ENCODE data around the gene MYBPC3. TPM values are rescaled to one million over a fixed set of nuclear protein-coding genes. Genes with fewer than 3 reads are reported as not detected.

Gene MYBPC3
- total RNA-seq, 1 donor from 2014 or later, result not detected

- DNase-seq (ENCODE audit: low spot score in 2 of 2), result no peak
- TF ChIP-seq, protein P1, sequence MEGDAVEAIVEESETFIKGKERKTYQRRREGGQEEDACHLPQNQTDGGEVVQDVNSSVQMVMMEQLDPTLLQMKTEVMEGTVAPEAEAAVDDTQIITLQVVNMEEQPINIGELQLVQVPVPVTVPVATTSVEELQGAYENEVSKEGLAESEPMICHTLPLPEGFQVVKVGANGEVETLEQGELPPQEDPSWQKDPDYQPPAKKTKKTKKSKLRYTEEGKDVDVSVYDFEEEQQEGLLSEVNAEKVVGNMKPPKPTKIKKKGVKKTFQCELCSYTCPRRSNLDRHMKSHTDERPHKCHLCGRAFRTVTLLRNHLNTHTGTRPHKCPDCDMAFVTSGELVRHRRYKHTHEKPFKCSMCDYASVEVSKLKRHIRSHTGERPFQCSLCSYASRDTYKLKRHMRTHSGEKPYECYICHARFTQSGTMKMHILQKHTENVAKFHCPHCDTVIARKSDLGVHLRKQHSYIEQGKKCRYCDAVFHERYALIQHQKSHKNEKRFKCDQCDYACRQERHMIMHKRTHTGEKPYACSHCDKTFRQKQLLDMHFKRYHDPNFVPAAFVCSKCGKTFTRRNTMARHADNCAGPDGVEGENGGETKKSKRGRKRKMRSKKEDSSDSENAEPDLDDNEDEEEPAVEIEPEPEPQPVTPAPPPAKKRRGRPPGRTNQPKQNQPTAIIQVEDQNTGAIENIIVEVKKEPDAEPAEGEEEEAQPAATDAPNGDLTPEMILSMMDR (IDR thresholded peaks at IDR 0.05), result no peak
Measured at GRCh38 chr11:47372422-47372821, 19.9 kb upstream of the MYBPC3 start.

DNA sequence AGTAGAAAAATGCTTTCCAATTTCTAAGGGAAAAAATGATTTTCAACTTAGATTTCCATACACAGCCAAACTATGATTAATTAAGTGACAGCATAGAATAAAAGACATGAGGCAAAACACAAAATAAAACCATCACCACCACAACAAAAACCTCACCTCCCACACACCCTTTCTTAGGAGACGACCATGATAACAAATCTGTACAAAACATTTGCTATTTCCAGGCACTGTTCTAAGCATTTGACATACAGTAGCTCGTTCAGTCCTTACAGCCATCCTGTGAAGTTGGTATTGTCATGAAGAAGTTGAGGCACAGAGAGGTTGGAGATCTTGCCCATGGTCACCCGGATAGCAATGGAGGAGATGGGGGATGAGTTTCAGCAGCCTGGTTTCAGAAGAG, 17.2 kb upstream of the MYBPC3 start:
- intact Hi-C loops (cut with DNase I), result no loop called here
- H3K27ac ChIP-seq, result no peak overlapping the region
- DNase-seq (ENCODE audit: low spot score in 2 of 2), result no peak

More at GRCh38 chr11:47372422-47372821, 19.9 kb upstream of the MYBPC3 start:
- no peaks in the 10 kb centered on the region for H3K9me3 ChIP-seq
- intact Hi-C loops (cut with DNase I), result no loop called here
- H3K27me3 ChIP-seq, result no peaks in the 10 kb centered on the region
- no peaks in the 10 kb centered on the region for H3K36me3 ChIP-seq
- peaks cover 0 to 3% of the 10 kb centered on the region in 2 donors for H3K4me1 ChIP-seq
- no peak overlapping the region for H3K4me3 ChIP-seq
- H3K27ac ChIP-seq, result no peak overlapping the region

GRCh38 chr11:47366020-47366490, 13.6 kb upstream of the MYBPC3 start:
- DNase-seq (ENCODE audit: low spot score in 2 of 2), result no peak
- H3K27ac ChIP-seq, result no peak overlapping the region

More for the DNA sequence above, 17.2 kb upstream of the MYBPC3 start:
- Histone ChIP-seq H3K4me1 (peaks cover 0 to 3% of the 10 kb centered on the region in 2 donors), H3K4me3 (no peak overlapping the region), H3K9me3 (no peaks in the 10 kb centered on the region), H3K36me3 (no peaks in the 10 kb centered on the region), H3K27me3 (no peaks in the 10 kb centered on the region)
- TF ChIP-seq, protein P1 (IDR thresholded peaks at IDR 0.05), result no peak

GRCh38 chr11:47361419-47361818, 8.9 kb upstream of the MYBPC3 start:
- H3K4me1 ChIP-seq, result no peaks in the 10 kb centered on the region
- H3K9me3 ChIP-seq, result no peaks in the 10 kb centered on the region
- intact Hi-C loops (cut with DNase I), result no loop called here
- TF ChIP-seq, protein P1 (IDR thresholded peaks at IDR 0.05), result no peak
- DNase-seq (ENCODE audit: low spot score in 2 of 2), result no peak
- H3K27me3 ChIP-seq, result no peaks in the 10 kb centered on the region
- H3K27ac ChIP-seq, result no peak overlapping the region
- H3K4me3 ChIP-seq, result no peak overlapping the region
- H3K36me3 ChIP-seq, result no peaks in the 10 kb centered on the region

More at GRCh38 chr11:47366020-47366490, 13.6 kb upstream of the MYBPC3 start:
- Histone ChIP-seq H3K36me3 (no peaks in the 10 kb centered on the region), H3K4me1 (no peaks in the 10 kb centered on the region), H3K4me3 (no peak overlapping the region), H3K27me3 (no peaks in the 10 kb centered on the region), H3K9me3 (no peaks in the 10 kb centered on the region)
- TF ChIP-seq, protein P1 (IDR thresholded peaks at IDR 0.05), result no peak
- intact Hi-C loops (cut with DNase I), result no loop called here

GRCh38 chr11:47360341-47360740, 7.8 kb upstream of the MYBPC3 start:
- no peaks in the 10 kb centered on the region for H3K36me3 ChIP-seq
- H3K27me3 ChIP-seq, result no peaks in the 10 kb centered on the region
- no peak overlapping the region for H3K4me3 ChIP-seq
- DNase-seq (ENCODE audit: low spot score in 2 of 2), result no peak
- H3K9me3 ChIP-seq, result no peaks in the 10 kb centered on the region
- H3K4me1 ChIP-seq, result peaks cover 0 to 2% of the 10 kb centered on the region in 2 donors
- TF ChIP-seq, protein P1 (IDR thresholded peaks at IDR 0.05), result no peak
- intact Hi-C loops (cut with DNase I), result no loop called here
- H3K27ac ChIP-seq, result no peak overlapping the region

DNA sequence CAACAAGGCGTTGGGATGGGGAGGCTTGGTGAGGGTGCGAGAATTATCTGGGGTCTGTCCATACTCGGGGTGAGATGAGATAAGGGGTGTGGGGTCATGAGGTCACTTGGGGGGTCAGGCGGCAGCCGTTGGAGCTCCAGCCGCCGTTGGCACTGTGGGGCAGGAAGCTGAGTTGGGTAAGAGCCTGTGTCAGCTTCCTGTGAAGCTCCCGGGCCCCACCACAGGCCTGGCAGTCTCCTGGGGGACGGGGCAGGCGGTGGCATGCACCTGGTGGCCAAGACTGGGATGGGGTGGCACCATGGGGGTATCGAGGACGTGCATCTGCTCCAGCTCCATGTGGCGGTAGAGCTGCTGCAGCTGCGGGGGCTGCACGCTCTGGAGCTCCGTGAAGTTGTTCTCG, 7.1 kb upstream of the MYBPC3 start:
- no peak overlapping the region for H3K4me3 ChIP-seq
- intact Hi-C loops (cut with DNase I), result no loop called here
- H3K9me3 ChIP-seq, result no peaks in the 10 kb centered on the region
- TF ChIP-seq, protein P1 (IDR thresholded peaks at IDR 0.05), result no peak
- no peaks in the 10 kb centered on the region for H3K27me3 ChIP-seq
- no peaks in the 10 kb centered on the region for H3K36me3 ChIP-seq
- H3K27ac ChIP-seq, result no peak overlapping the region
- peaks cover 0 to 2% of the 10 kb centered on the region in 2 donors for H3K4me1 ChIP-seq
- DNase-seq (ENCODE audit: low spot score in 2 of 2), result no peak
